PC-3 (cell line): ENCODE data around the gene GGA3. TPM values are rescaled to one million over a fixed set of nuclear protein-coding genes. Genes with fewer than 3 reads are reported as not detected.
A peak's percentile ranks its signal among the peaks of the same experiment; 100 is the strongest.
"Not testable (repeated sequence)": the region's sequence is repeated elsewhere in the genome, so short reads cannot be mapped to it uniquely, and the experiment has no call there.

Experiments used
- ATAC-seq: fragments of 200-7000 bp; cut with Tn5 transposase; 2 replicates; pipeline ENCODE4 v1.9.1; 2020; ENCODE audit warnings: mild to moderate bottlenecking, moderate library complexity
- BruUV-seq: library from RNA; stranded (reverse); fragments of 400-500 nt; replicated peaks from 2 replicates; lab custom pipeline; 2021; lab: Mats Ljungman, UMichigan
- CTCF ChIA-PET: fragments of 300-600 bp; sonication (Branson Sonifier 250); formaldehyde crosslinking; loops from one replicate; lab custom pipeline; 2022; ENCODE audit warnings: antibody characterized with exemption; lab: Charles Lee
- POLR2A ChIA-PET: fragments of 300-600 bp; sonication (Branson Sonifier 250); formaldehyde crosslinking; loops from one replicate; lab custom pipeline; 2022; ENCODE audit warnings: antibody characterized with exemption; ENCODE audit not compliant: unreplicated experiment; lab: Charles Lee
- DNase-seq: peaks from one replicate; pipeline ENCODE4 v3.0.0-alpha.2; 2015
- H2AFZ ChIP-seq: fragments of 300-600 bp; sonication (generic); 2 replicates; pipeline ENCODE4 v1.6.0; 2016; ENCODE audit warnings: antibody characterized with exemption, low read length
- H3F3A ChIP-seq: fragments of 300-600 bp; sonication (generic); one replicate; pipeline ENCODE4 v1.6.0; 2017; ENCODE audit warnings: antibody characterized with exemption, low read length, control low read depth, mild to moderate bottlenecking; ENCODE audit not compliant: unreplicated experiment
- H3K27ac ChIP-seq: fragments of 300-600 bp; sonication (generic); 2 replicates; pipeline ENCODE4 v1.5.1; 2016; ENCODE audit warnings: mild to moderate bottlenecking, low read length
- H3K27me3 ChIP-seq: fragments of 300-600 bp; sonication (generic); 2 replicates; pipeline ENCODE4 v1.6.1; 2016; ENCODE audit warnings: low read length, mixed read lengths
- H3K36me3 ChIP-seq: fragments of 300-600 bp; sonication (generic); 2 replicates; pipeline ENCODE4 v1.6.1; 2016; ENCODE audit warnings: low read depth, mixed run types, low read length, mixed read lengths
- H3K4me1 ChIP-seq: fragments of 300-600 bp; sonication (generic); 2 replicates; pipeline ENCODE4 v1.5.1; 2016; ENCODE audit warnings: low read length; ENCODE audit not compliant: insufficient read depth
- H3K4me2 ChIP-seq: fragments of 300-600 bp; sonication (generic); 2 replicates; pipeline ENCODE4 v1.6.0; 2016; ENCODE audit warnings: low read length
- H3K4me3 ChIP-seq: fragments of 300-600 bp; sonication (generic); 2 replicates; pipeline ENCODE4 v1.5.1; 2016; ENCODE audit warnings: mild to moderate bottlenecking, low read length, mixed read lengths
- H3K79me2 ChIP-seq: fragments of 300-600 bp; sonication (generic); 2 replicates; pipeline ENCODE4 v1.6.1; 2017; ENCODE audit warnings: low read length, mixed read lengths
- H3K9ac ChIP-seq: fragments of 300-600 bp; sonication (generic); 2 replicates; pipeline ENCODE4 v1.6.0; 2016; ENCODE audit warnings: mild to moderate bottlenecking, low read length
- H3K9me2 ChIP-seq: fragments of 300-600 bp; sonication (generic); replicated peaks from 2 replicates; pipeline ENCODE4 v1.6.1; 2016; ENCODE audit warnings: mixed run types, low read length, mixed read lengths
- H3K9me3 ChIP-seq: fragments of 300-600 bp; sonication (generic); 2 replicates; pipeline ENCODE4 v1.6.1; 2016; ENCODE audit warnings: low read length, mixed read lengths
- H4K20me1 ChIP-seq: fragments of 300-600 bp; sonication (generic); 2 replicates; pipeline ENCODE4 v1.6.1; 2016; ENCODE audit warnings: low read length, mixed read lengths
- CTCF ChIP-seq: fragments of 300-600 bp; sonication (generic); conservative IDR thresholded peaks from 2 replicates; pipeline ENCODE4 v1.5.1; 2017; ENCODE audit warnings: antibody characterized with exemption, low read depth, mild to moderate bottlenecking, low read length
- EZH2 ChIP-seq: fragments of 300-600 bp; sonication (generic); IDR thresholded peaks from one replicate; pipeline ENCODE4 v1.6.1; 2017; ENCODE audit warnings: antibody characterized with exemption, mild to moderate bottlenecking, low read length; ENCODE audit not compliant: unreplicated experiment
- EZH2phosphoT487 ChIP-seq: fragments of 300-600 bp; sonication (generic); IDR thresholded peaks from 2 replicates; pipeline ENCODE4 v1.6.1; 2018; ENCODE audit warnings: mild to moderate bottlenecking, antibody characterized with exemption, low read length, borderline replicate concordance
- intact Hi-C: fragments of 100-400 bp; cut with micrococcal nuclease; formaldehyde crosslinking; loops from 2 replicates; pipeline ENCODE4 v1.9.0; 2023
- total RNA-seq: library from RNA; depleted of rRNA; stranded (reverse); fragments of >200 nt; gene quantifications from 2 replicates; pipeline ENCODE4 v1.2.3, GENCODE V29; 2014

GGA3 gene
- total RNA-seq, 1 experiment from 2014 or later = 38.8 TPM

GRCh38 chr17:75288359-75288758 lies 27.0 kb upstream of the GGA3 start:
- peaks cover 12% of the 10 kb centered on the region for H3K4me1 ChIP-seq
- DNase-seq (no peak), ATAC-seq (no peak)
- peak overlapping the region; percentile 82 for H3K4me3 ChIP-seq
- no peaks in the 10 kb centered on the region for H3K9me2 ChIP-seq
- H2AFZ ChIP-seq = peak overlapping the region; percentile 89
- H3K79me2 ChIP-seq = peaks cover 21% of the 10 kb centered on the region
- peak overlapping the region; percentile 83 for H3K9ac ChIP-seq
- H3K4me2 ChIP-seq = peak overlapping the region; percentile 94
- H3K9me3 ChIP-seq = no peaks in the 10 kb centered on the region
- H3K36me3 ChIP-seq = peaks cover 14% of the 10 kb centered on the region
- TF ChIP-seq EZH2phosphoT487 (no peak), CTCF (no peak), EZH2 (no peak)
- CTCF ChIA-PET = interaction anchor here (0.9 to 2.0 kb wide), 3 partner anchors 18 to 87 kb away, joined by 3 to 60 read pairs (median 3); partner anchors contain the start of gene MIF4GD
- H3K27ac ChIP-seq = no peak overlapping the region
- intact Hi-C loops = no loop called here
- BruUV-seq = no TSS peak
- POLR2A ChIA-PET = interaction anchor here (0.5 to 1.4 kb wide), 2 partner anchors 18 to 80 kb away, joined by 3 to 23 read pairs; partner anchors contain the start of gene MIF4GD
- H3F3A ChIP-seq = no peaks in the 10 kb centered on the region
- no peaks in the 10 kb centered on the region for H4K20me1 ChIP-seq
- H3K27me3 ChIP-seq = no peaks in the 10 kb centered on the region

- ChIA-PET POLR2A (no interaction called here), CTCF (no interaction called here)
- no peaks in the 10 kb centered on the region for H3K9me3 ChIP-seq
- no peaks in the 10 kb centered on the region for H3F3A ChIP-seq
- H3K27me3 ChIP-seq = no peaks in the 10 kb centered on the region
- peaks cover 12% of the 10 kb centered on the region for H3K4me1 ChIP-seq
- DNase-seq = no peak
- BruUV-seq = no TSS peak
- H3K27ac ChIP-seq = no peak overlapping the region
- H3K36me3 ChIP-seq = peaks cover 16% of the 10 kb centered on the region
- 0 out of 2 replicates have a peak overlapping the region, but pooled peaks have one; percentile 94 for H3K4me2 ChIP-seq
- H3K79me2 ChIP-seq = peaks cover 21% of the 10 kb centered on the region
- no peak for TF ChIP-seq EZH2
- TF ChIP-seq EZH2phosphoT487 = no peak
- no peak for TF ChIP-seq CTCF
- H3K9ac ChIP-seq = no peak overlapping the region
- ATAC-seq = no peak
- H3K4me3 ChIP-seq = 0 out of 2 replicates have a peak overlapping the region, but pooled peaks have one; percentile 82
- H2AFZ ChIP-seq = no peak overlapping the region
- H4K20me1 ChIP-seq = no peaks in the 10 kb centered on the region
- H3K9me2 ChIP-seq = no peaks in the 10 kb centered on the region
- intact Hi-C loops = no loop called here
Observed at GRCh38 chr17:75287221-75287620, 25.8 kb upstream of the GGA3 start.

GRCh38 chr17:75285123-75285522 lies 23.7 kb upstream of the GGA3 start:
- POLR2A ChIA-PET = no interaction called here
- peaks cover 9% of the 10 kb centered on the region for H3K4me1 ChIP-seq
- BruUV-seq = no TSS peak

GRCh38 chr17:75280189-75280588 lies 18.8 kb upstream of the GGA3 start:
- H3K27ac ChIP-seq, H3K79me2 ChIP-seq, H3K9me3 ChIP-seq, H3K9me2 ChIP-seq, H3K9ac ChIP-seq, H3K27me3 ChIP-seq, H3K4me2 ChIP-seq, intact Hi-C loops, BruUV-seq, H3F3A ChIP-seq, H4K20me1 ChIP-seq, H3K4me3 ChIP-seq, H2AFZ ChIP-seq, H3K4me1 ChIP-seq: not testable (repeated sequence)
- DNase-seq (peak; percentile 19), ATAC-seq (peak; percentile 68)
- ChIA-PET CTCF (interaction anchor here (0.6 kb wide), 1 partner anchor 149 kb away, joined by 3 read pairs; no protein-coding TSS in a partner anchor), POLR2A (interaction anchor here (0.6 kb wide), 1 partner anchor 18 kb away, joined by 3 read pairs; no protein-coding TSS in a partner anchor)
- peaks cover 27% of the 10 kb centered on the region for H3K36me3 ChIP-seq

More at GRCh38 chr17:75285123-75285522, 23.7 kb upstream of the GGA3 start:
- ATAC-seq (no peak), DNase-seq (no peak)
- H3K4me3 ChIP-seq = no peak overlapping the region
- no peak overlapping the region for H3K27ac ChIP-seq
- no peak overlapping the region for H2AFZ ChIP-seq
- H4K20me1 ChIP-seq = no peaks in the 10 kb centered on the region
- H3K27me3 ChIP-seq = no peaks in the 10 kb centered on the region
- H3K9ac ChIP-seq = no peak overlapping the region
- H3K36me3 ChIP-seq = peaks cover 22% of the 10 kb centered on the region
- CTCF ChIA-PET = no interaction called here
- intact Hi-C loops = no loop called here
- no peaks in the 10 kb centered on the region for H3K9me3 ChIP-seq
- no peak overlapping the region for H3K4me2 ChIP-seq
- H3K9me2 ChIP-seq = no peaks in the 10 kb centered on the region
- H3F3A ChIP-seq = no peaks in the 10 kb centered on the region
- H3K79me2 ChIP-seq = peaks cover 21% of the 10 kb centered on the region
- TF ChIP-seq EZH2 (no peak), CTCF (no peak), EZH2phosphoT487 (no peak)
